SK-N-SH (cell line): ENCODE measurements around the gene CLPSL1. TPM values are rescaled to one million over a fixed set of nuclear protein-coding genes. Genes with fewer than 3 reads are reported as not detected.

Source experiments
- CTCF ChIA-PET: fragments of 300-600, 350-600 bp; formaldehyde crosslinking; extraction: SDS; loops from one replicate; lab custom pipeline; 2021; lab: Yijun Ruan, JAX
- POLR2A ChIA-PET: fragments of 350-600 bp; sonication (Branson Sonifier 250); formaldehyde crosslinking; extraction: SDS; loops from one replicate; lab custom pipeline; 2020; ENCODE audit warnings: antibody characterized with exemption, inconsistent platforms; lab: Yijun Ruan, JAX
- DNase-seq: peaks from one replicate; pipeline ENCODE4 v3.0.0; 2012
- H2AFZ ChIP-seq: fragments of 200-600 bp; sonication (generic); 2 replicates; pipeline ENCODE4 v1.8.1; 2016; ENCODE audit warnings: antibody characterized with exemption, mild to moderate bottlenecking, low read depth
- H3F3A ChIP-seq: fragments of 200-600 bp; sonication (generic); replicated peaks from 2 replicates; pipeline ENCODE3; 2016; ENCODE audit warnings: antibody characterized with exemption, mild to moderate bottlenecking; ENCODE audit not compliant: insufficient read depth
- H3K27ac ChIP-seq, 2 experiments: fragments of 200-500 bp in 1 of 2; fragments of 200-600 bp in 1 of 2; sonication (Bioruptor generic) in 1 of 2; sonication (generic), shearing (Covaris generic) in 1 of 2; 2 replicates each; pipeline versions ENCODE4 v1.5.1 to v1.6.1; 2014 to 2016; ENCODE audit warnings: low read depth in 2 of 2, inconsistent platforms in 1 of 2, low read length in 1 of 2, mild to moderate bottlenecking in 1 of 2, mixed read lengths in 1 of 2
- H3K27me3 ChIP-seq: fragments of 200-600 bp; sonication (generic), shearing (Covaris generic); 2 replicates; pipeline ENCODE4 v1.6.1; 2016; ENCODE audit warnings: mixed run types; ENCODE audit not compliant: insufficient read depth
- H3K36me3 ChIP-seq, 2 experiments: fragments of 200-500 bp in 1 of 2; fragments of 200-600 bp in 1 of 2; sonication (Bioruptor generic) in 1 of 2; sonication (generic) in 1 of 2; replicated peaks in 1 of 2; 2 replicates each; pipeline versions ENCODE3 to v1.5.1; 2014 to 2016; ENCODE audit warnings: low read length in 1 of 2, mild to moderate bottlenecking in 1 of 2; ENCODE audit not compliant: insufficient read depth in 2 of 2, control insufficient read depth in 1 of 2
- H3K4me1 ChIP-seq, 2 experiments: fragments of 200-500 bp in 1 of 2; fragments of 200-600 bp in 1 of 2; sonication (Bioruptor generic) in 1 of 2; sonication (generic), shearing (Covaris generic) in 1 of 2; 2 replicates each; pipeline versions ENCODE4 v1.5.1 to v1.6.1; 2014 to 2016; ENCODE audit warnings: low read depth in 1 of 2, low read length in 1 of 2, mixed run types in 1 of 2; ENCODE audit not compliant: insufficient read depth in 2 of 2, control insufficient read depth in 1 of 2
- H3K4me2 ChIP-seq: fragments of 200-600 bp; sonication (generic), shearing (Covaris generic); 2 replicates; pipeline ENCODE4 v1.6.1; 2017; ENCODE audit warnings: mixed run types
- H3K4me3 ChIP-seq, 2 experiments: fragments of 200-500 bp in 1 of 2; fragments of 200-600 bp in 1 of 2; sonication (Bioruptor generic) in 1 of 2; sonication (generic), shearing (Covaris generic) in 1 of 2; 2 replicates each; pipeline versions ENCODE4 v1.5.1 to v1.8.1; 2014 to 2016; ENCODE audit warnings: low read depth in 2 of 2, inconsistent platforms in 1 of 2, low read length in 1 of 2, mild to moderate bottlenecking in 1 of 2, mixed read lengths in 1 of 2, moderate library complexity in 1 of 2
- H3K79me2 ChIP-seq: fragments of 200-600 bp; sonication (generic); 2 replicates; pipeline ENCODE4 v1.8.1; 2017; ENCODE audit warnings: mild to moderate bottlenecking; ENCODE audit not compliant: insufficient read depth
- H3K9ac ChIP-seq: fragments of 200-600 bp; sonication (generic); 2 replicates; pipeline ENCODE4 v1.6.1; 2017; ENCODE audit warnings: mixed run types
- H3K9me2 ChIP-seq: fragments of 200-600 bp; sonication (generic); 2 replicates; pipeline ENCODE4 v1.6.1; 2017; ENCODE audit warnings: mixed run types
- H3K9me3 ChIP-seq: fragments of 200-600 bp; sonication (generic); 2 replicates; pipeline ENCODE4 v1.6.1; 2017; ENCODE audit warnings: mixed run types, mild to moderate bottlenecking, moderate library complexity
- H4K20me1 ChIP-seq: fragments of 200-600 bp; sonication (generic); 2 replicates; pipeline ENCODE4 v1.6.1; 2017; ENCODE audit warnings: mild to moderate bottlenecking, mixed run types; ENCODE audit not compliant: insufficient read depth
- EP300 ChIP-seq, 2 experiments: IDR thresholded peaks; 2 replicates each; pipeline versions ENCODE4 v1.4.0 to v1.6.1; 2012; ENCODE audit warnings: borderline replicate concordance in 1 of 2, low read depth in 1 of 2, low read length in 1 of 2
- FOXJ3 ChIP-seq: sonication (generic); formaldehyde crosslinking; IDR thresholded peaks from 2 replicates; pipeline ENCODE4 v1.5.1; 2020; ENCODE audit warnings: mild to moderate bottlenecking, missing genetic modification reagents
- FOXM1 ChIP-seq: IDR thresholded peaks from 2 replicates; pipeline ENCODE4 v1.4.0; 2012; ENCODE audit warnings: low read depth, mild to moderate bottlenecking
- GABPA ChIP-seq: IDR thresholded peaks from 2 replicates; pipeline ENCODE4 v1.4.0; 2012; ENCODE audit warnings: low read depth, mild to moderate bottlenecking
- MEF2A ChIP-seq: IDR thresholded peaks from 2 replicates; pipeline ENCODE4 v1.4.0; 2012; ENCODE audit warnings: low read depth, borderline replicate concordance
- MXI1 ChIP-seq: IDR thresholded peaks from 2 replicates; pipeline ENCODE4 v1.6.1; 2012; ENCODE audit warnings: mild to moderate bottlenecking, low read depth, low read length, improper control_type of control experiment
- NFIC ChIP-seq: IDR thresholded peaks from 2 replicates; pipeline ENCODE4 v1.4.0; 2012; ENCODE audit warnings: borderline replicate concordance
- NRF1 ChIP-seq: IDR thresholded peaks from 2 replicates; pipeline ENCODE4 v1.6.1; 2012; ENCODE audit warnings: low read depth, mild to moderate bottlenecking, low read length
- RCOR1 ChIP-seq: fragments of 150-350 bp; IDR thresholded peaks from 2 replicates; pipeline ENCODE4 v1.6.1; 2017; ENCODE audit warnings: antibody characterized with exemption, low read length
- RFX5 ChIP-seq: IDR thresholded peaks from 2 replicates; pipeline ENCODE4 v1.6.1; 2012; ENCODE audit warnings: mild to moderate bottlenecking, improper control_type of control experiment, low read length
- SIN3A ChIP-seq: IDR thresholded peaks from 2 replicates; pipeline ENCODE4 v1.6.1; 2012; ENCODE audit warnings: low read depth, mild to moderate bottlenecking, low read length, moderate library complexity, borderline replicate concordance
- SMC3 ChIP-seq: IDR thresholded peaks from 2 replicates; pipeline ENCODE4 v1.6.1; 2012; ENCODE audit warnings: low read depth, low read length, improper control_type of control experiment
- TAF1 ChIP-seq: IDR thresholded peaks from 2 replicates; pipeline ENCODE4 v1.6.1; 2012; ENCODE audit warnings: low read depth, mild to moderate bottlenecking, low read length, moderate library complexity, borderline replicate concordance
- TCF12 ChIP-seq: IDR thresholded peaks from 2 replicates; pipeline ENCODE4 v1.4.0; 2012
- WGBS: methylation state at CpG from one replicate; pipeline ENCODE4 v1.1.6; 2017; ENCODE audit warnings: low lambda C conversion rate; 5-methylcytosine and 5-hydroxymethylcytosine counted together
- polyA plus RNA-seq, 3 experiments: library from polyadenylated mRNA; depleted of rRNA; stranded (reverse); fragments of >200 nt; gene quantifications; 2 replicates each; pipeline ENCODE4 v1.2.3, GENCODE V29; 2012
- TF ChIP-seq, protein P1 (sequence below): IDR thresholded peaks from 2 replicates; pipeline ENCODE4; 2012
- TF ChIP-seq, protein P2 (sequence below): fragments of 200-600 bp; sonication (generic); IDR thresholded peaks from 2 replicates; pipeline ENCODE4 v1.6.1; 2017; ENCODE audit warnings: antibody characterized with exemption, mild to moderate bottlenecking, moderate library complexity
- TF ChIP-seq, protein P3 (sequence below): IDR thresholded peaks from 2 replicates; pipeline ENCODE4 v1.4.0; 2012; ENCODE audit warnings: low read depth, borderline replicate concordance

Gene CLPSL1
- polyA plus RNA-seq, 1 of the 3 experiments (the other 2 are of a cell fraction) = not detected

DNA sequence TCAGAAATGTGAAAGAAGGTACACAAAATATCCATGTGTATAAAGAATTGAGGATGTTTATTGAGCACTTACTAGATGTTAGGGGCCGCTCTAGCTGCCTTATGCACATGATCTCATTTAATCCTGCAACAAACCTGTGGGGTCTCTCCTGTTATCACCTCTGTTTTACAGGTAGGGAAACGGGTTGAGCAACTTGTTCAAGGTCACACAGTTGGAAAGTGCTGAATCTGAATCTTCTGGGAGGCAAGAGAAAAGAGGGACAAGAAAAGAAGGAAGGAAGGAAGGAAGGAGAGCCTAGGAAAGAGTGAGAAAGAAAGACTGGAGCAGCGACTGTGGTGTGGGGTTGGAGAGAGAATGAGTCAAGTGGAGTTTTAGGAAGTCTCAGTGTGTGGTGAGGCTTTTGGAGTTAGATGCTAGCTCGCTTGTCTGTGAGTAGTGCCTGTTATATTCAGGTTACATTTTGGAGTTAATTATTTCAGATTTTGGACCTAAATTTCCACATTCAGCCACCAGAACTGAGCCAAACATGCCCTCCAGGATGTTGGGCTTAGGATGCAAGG is 7.7 kb downstream of the CLPSL1 start:
- Histone ChIP-seq H3K9me3 (no peaks in the 10 kb centered on the region), H3K4me2 (no peak overlapping the region), H3F3A (no peaks in the 10 kb centered on the region), H3K36me3 (no peaks in the 10 kb centered on the region), H3K4me3 (no peak overlapping the region), H3K27ac (no peak overlapping the region), H3K27me3 (peaks cover 44% of the 10 kb centered on the region), H3K9ac (no peak overlapping the region), H3K79me2 (no peaks in the 10 kb centered on the region), H4K20me1 (no peaks in the 10 kb centered on the region), H3K4me1 (no peaks in the 10 kb centered on the region), H3K9me2 (no peaks in the 10 kb centered on the region), H2AFZ (no peak overlapping the region)
- ChIA-PET CTCF (interaction anchor here (1.3 to 1.8 kb wide), 3 partner anchors 8 to 32 kb away, joined by 3 to 8 read pairs (median 6); partner anchors contain the start of gene CLPS), POLR2A (no interaction called here)
- DNase-seq = no peak
- WGBS = 25% methylated on average over 4 of the region's 4 CpGs
- no peak for TF ChIP-seq FOXM1
- TF ChIP-seq, protein P1, sequence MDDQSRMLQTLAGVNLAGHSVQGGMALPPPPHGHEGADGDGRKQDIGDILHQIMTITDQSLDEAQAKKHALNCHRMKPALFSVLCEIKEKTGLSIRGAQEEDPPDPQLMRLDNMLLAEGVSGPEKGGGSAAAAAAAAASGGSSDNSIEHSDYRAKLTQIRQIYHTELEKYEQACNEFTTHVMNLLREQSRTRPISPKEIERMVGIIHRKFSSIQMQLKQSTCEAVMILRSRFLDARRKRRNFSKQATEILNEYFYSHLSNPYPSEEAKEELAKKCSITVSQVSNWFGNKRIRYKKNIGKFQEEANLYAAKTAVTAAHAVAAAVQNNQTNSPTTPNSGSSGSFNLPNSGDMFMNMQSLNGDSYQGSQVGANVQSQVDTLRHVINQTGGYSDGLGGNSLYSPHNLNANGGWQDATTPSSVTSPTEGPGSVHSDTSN = no peak
- TF ChIP-seq, protein P2, sequence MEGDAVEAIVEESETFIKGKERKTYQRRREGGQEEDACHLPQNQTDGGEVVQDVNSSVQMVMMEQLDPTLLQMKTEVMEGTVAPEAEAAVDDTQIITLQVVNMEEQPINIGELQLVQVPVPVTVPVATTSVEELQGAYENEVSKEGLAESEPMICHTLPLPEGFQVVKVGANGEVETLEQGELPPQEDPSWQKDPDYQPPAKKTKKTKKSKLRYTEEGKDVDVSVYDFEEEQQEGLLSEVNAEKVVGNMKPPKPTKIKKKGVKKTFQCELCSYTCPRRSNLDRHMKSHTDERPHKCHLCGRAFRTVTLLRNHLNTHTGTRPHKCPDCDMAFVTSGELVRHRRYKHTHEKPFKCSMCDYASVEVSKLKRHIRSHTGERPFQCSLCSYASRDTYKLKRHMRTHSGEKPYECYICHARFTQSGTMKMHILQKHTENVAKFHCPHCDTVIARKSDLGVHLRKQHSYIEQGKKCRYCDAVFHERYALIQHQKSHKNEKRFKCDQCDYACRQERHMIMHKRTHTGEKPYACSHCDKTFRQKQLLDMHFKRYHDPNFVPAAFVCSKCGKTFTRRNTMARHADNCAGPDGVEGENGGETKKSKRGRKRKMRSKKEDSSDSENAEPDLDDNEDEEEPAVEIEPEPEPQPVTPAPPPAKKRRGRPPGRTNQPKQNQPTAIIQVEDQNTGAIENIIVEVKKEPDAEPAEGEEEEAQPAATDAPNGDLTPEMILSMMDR = no peak

DNA sequence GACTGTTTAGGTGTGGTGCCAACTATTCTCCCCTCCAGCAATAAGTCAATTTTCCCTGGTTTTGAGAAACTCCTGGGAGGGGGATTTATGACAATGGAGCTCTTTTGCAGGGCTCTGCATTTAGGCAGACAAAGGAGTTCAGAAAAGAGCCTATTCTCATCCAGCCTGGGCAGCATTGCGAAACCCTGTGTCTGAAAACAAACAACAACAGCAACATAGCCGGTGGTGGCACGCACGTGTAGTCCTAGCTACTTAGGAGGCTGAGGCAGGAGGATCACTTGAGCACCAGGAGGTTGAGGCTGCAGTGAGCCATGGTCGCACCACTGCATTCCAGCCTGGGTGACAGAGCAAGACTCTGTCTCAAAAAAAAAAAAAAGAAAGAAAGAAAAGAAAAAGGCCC is 9.9 kb downstream of the CLPSL1 start:
- Histone ChIP-seq H3K36me3 (no peaks in the 10 kb centered on the region), H3K4me1 (no peaks in the 10 kb centered on the region), H3K4me3 (no peak overlapping the region), H3K27ac (no peak overlapping the region), H4K20me1 (no peaks in the 10 kb centered on the region), H3K9ac (no peak overlapping the region), H3K27me3 (peaks cover 44% of the 10 kb centered on the region), H3F3A (no peaks in the 10 kb centered on the region), H3K9me3 (no peaks in the 10 kb centered on the region), H3K9me2 (no peaks in the 10 kb centered on the region), H3K4me2 (no peak overlapping the region), H3K79me2 (no peaks in the 10 kb centered on the region), H2AFZ (no peak overlapping the region)
- DNase-seq = no peak
- POLR2A ChIA-PET = no interaction called here
- CTCF ChIA-PET = no interaction called here
- WGBS = 78% methylated on average over 5 of the region's 5 CpGs
- TF ChIP-seq RCOR1 (no peak), MEF2A (no peak), SIN3A (no peak), FOXJ3 (CRISPR knock-in tag) (no peak), GABPA (no peak), TCF12 (no peak), NFIC (no peak), SMC3 (no peak), NRF1 (no peak), RFX5 (no peak), MXI1 (no peak), EP300 (IDR thresholded peaks at IDR 0.05; ENCODE audit: borderline replicate concordance in 1 of 2, low read depth in 1 of 2, low read length in 1 of 2) (no peak), TAF1 (no peak)
- TF ChIP-seq, protein P1 = no peak
- TF ChIP-seq, protein P3, sequence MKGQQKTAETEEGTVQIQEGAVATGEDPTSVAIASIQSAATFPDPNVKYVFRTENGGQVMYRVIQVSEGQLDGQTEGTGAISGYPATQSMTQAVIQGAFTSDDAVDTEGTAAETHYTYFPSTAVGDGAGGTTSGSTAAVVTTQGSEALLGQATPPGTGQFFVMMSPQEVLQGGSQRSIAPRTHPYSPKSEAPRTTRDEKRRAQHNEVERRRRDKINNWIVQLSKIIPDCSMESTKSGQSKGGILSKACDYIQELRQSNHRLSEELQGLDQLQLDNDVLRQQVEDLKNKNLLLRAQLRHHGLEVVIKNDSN = no peak
- TF ChIP-seq, protein P2 = no peak
